CD4-positive, alpha-beta T cell treated with Interferon alpha-2 for 1 hour (primary cell): ENCODE results near the gene LYSMD4.
A peak's percentile ranks its signal among the peaks of the same experiment; 100 is the strongest.
"Not testable (repeated sequence)": the region's sequence is repeated elsewhere in the genome, so short reads cannot be mapped to it uniquely, and the experiment has no call there.

Source experiments
- DNase-seq, 2 donors: peaks; one replicate each; pipeline ENCODE4 v3.0.0-alpha.2; 2020 to 2022

The LYSMD4 gene

GRCh38 chr15:99733268-99734039, at the start of gene LYSMD4:
TSS of gene LYSMD4 (minus strand) at chr15:99733437. CDS start at chr15:99731999, 1,438 bp downstream.
- peak; percentile 97 to 98 for DNase-seq

GRCh38 chr15:99782029-99782428, 48.8 kb upstream of the LYSMD4 start:
- not testable (repeated sequence) for DNase-seq

GRCh38 chr15:99777144-99777543, 43.9 kb upstream of the LYSMD4 start:
- DNase-seq, result no peak

- no peak for DNase-seq
These were observed 31.3 kb upstream of the LYSMD4 start for GRCh38 chr15:99764522-99764921.

- no peak for DNase-seq
These were observed 30.6 kb upstream of the LYSMD4 start for GRCh38 chr15:99763827-99764226.

GRCh38 chr15:99762288-99762687, 29.1 kb upstream of the LYSMD4 start:
- no peak for DNase-seq

- DNase-seq, result peak; percentile 28 to 75
These were observed 22.6 kb upstream of the LYSMD4 start for GRCh38 chr15:99755692-99756409.

- no peak for DNase-seq
These were observed 19.8 kb upstream of the LYSMD4 start for GRCh38 chr15:99753066-99753465.

- no peak for DNase-seq
These were observed 19.3 kb upstream of the LYSMD4 start for GRCh38 chr15:99752556-99752955.

- DNase-seq, result not testable (repeated sequence)
These were observed 17.1 kb upstream of the LYSMD4 start for GRCh38 chr15:99750326-99750725.

GRCh38 chr15:99749386-99749785, 16.1 kb upstream of the LYSMD4 start:
- DNase-seq, result no peak

- no peak for DNase-seq
These were observed 12.3 kb upstream of the LYSMD4 start for GRCh38 chr15:99745370-99746086.

GRCh38 chr15:99744142-99744541, 10.9 kb upstream of the LYSMD4 start:
- no peak for DNase-seq

GRCh38 chr15:99741835-99742234, 8.6 kb upstream of the LYSMD4 start:
- no peak for DNase-seq

- no peak for DNase-seq
These were observed 5.0 kb upstream of the LYSMD4 start for GRCh38 chr15:99738021-99738847.

GRCh38 chr15:99736702-99737101, 3.5 kb upstream of the LYSMD4 start:
- no peak for DNase-seq

GRCh38 chr15:99735868-99736267, 2.6 kb upstream of the LYSMD4 start:
- DNase-seq, result no peak

- no peak for DNase-seq
These were observed 1.3 kb upstream of the LYSMD4 start for GRCh38 chr15:99734575-99734974.

- DNase-seq, result not testable (repeated sequence)
These were observed 729 bp upstream of the LYSMD4 start for GRCh38 chr15:99734040-99734291.

GRCh38 chr15:99732751-99733267, 428 bp downstream of the LYSMD4 start:
- DNase-seq, result no peak

- DNase-seq, result no peak
These were observed 1.0 kb downstream of the LYSMD4 start for GRCh38 chr15:99732124-99732750.
